ENCODE measurements around the gene IGFN1. TPM values are rescaled to one million over a fixed set of nuclear protein-coding genes. Genes with fewer than 3 reads are reported as not detected.
"Not testable (repeated sequence)": the region's sequence is repeated elsewhere in the genome, so short reads cannot be mapped to it uniquely, and the experiment has no call there.

The IGFN1 gene
- total and polyA plus RNA-seq, 4 donors, result 0.03 to 0.14 (median 0.08) TPM; not detected in 1

DNA sequence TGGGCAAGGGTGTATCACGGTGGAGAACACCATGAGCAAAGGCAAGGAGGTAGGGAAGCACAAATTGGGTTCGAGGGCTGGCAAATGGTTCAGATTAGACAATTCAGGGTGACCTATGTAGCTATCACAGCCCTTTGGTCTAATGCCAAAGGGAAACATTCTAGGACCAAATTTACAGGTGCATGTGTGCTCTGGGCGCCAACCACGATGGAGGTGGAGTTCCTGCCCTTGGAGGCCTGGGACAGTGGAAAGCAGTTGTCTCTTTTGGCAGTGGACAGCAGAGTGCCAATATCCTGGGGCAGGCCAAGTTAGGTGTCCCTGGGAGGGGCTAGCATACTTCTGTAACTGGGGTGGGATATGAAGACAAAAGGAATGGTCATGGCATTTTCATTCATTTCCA, 40.1 kb downstream of the IGFN1 start:
- H3K36me3 ChIP-seq (ENCODE audit: control insufficient read depth in 4 of 4, insufficient read depth in 3 of 4, low read depth in 1 of 4, low read length in 3 of 4), result no peaks in the 10 kb centered on the region
- no peak for DNase-seq (ENCODE audit: low spot score)
- no peak overlapping the region for H3K27ac ChIP-seq (ENCODE audit: low read depth in 1 of 2, low read length in 2 of 2)
- no peaks in the 10 kb centered on the region for H3K9me3 ChIP-seq (ENCODE audit: control insufficient read depth in 4 of 4, low read length in 3 of 4)
- no peak overlapping the region for H3K9ac ChIP-seq (ENCODE audit: low read depth in 1 of 2, low read length in 2 of 2)
- TF ChIP-seq JUND (IDR thresholded peaks at IDR 0.05) (no peak), FOXA2 (IDR thresholded peaks at IDR 0.05) (no peak)
- no peaks in the 10 kb centered on the region for H3K4me1 ChIP-seq (ENCODE audit: control insufficient read depth in 4 of 4, insufficient read depth in 4 of 4, low read length in 3 of 4)
- no peaks in the 10 kb centered on the region for H3K27me3 ChIP-seq (ENCODE audit: control insufficient read depth in 4 of 4, insufficient read depth in 4 of 4, low read length in 3 of 4)
- WGBS, result 81% methylated on average over 4 of the region's 4 CpGs
- H3K4me3 ChIP-seq (ENCODE audit: low read depth in 1 of 3, low read length in 3 of 3), result no peak overlapping the region

DNA sequence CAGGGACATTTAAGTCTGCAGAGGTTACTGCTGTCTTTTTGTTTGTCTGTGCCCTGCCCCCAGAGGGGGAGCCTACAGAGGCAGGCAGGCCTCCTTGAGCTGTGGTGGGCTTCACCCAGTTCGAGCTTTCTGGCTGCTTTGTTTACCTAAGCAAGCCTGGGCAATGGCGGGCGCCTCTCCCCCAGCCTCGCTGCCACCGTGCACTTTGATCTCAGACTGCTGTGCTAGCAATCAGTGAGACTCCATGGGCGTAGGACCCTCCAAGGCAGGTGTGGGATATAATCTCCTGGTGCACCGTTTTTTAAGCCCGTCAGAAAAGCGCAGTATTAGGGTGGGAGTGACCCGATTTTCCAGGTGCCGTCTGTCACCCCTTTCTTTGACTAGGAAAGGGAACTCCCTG, 49.0 kb downstream of the IGFN1 start:
- not testable (repeated sequence) for H3K27ac ChIP-seq (ENCODE audit: low read depth in 1 of 2, low read length in 2 of 2); H3K4me3 ChIP-seq (ENCODE audit: low read depth in 1 of 3, low read length in 3 of 3); DNase-seq (ENCODE audit: low spot score); H3K36me3 ChIP-seq (ENCODE audit: control insufficient read depth in 4 of 4, insufficient read depth in 3 of 4, low read depth in 1 of 4, low read length in 3 of 4); H3K9ac ChIP-seq (ENCODE audit: low read depth in 1 of 2, low read length in 2 of 2); H3K4me1 ChIP-seq (ENCODE audit: control insufficient read depth in 4 of 4, insufficient read depth in 4 of 4, low read length in 3 of 4); H3K9me3 ChIP-seq (ENCODE audit: control insufficient read depth in 4 of 4, low read length in 3 of 4); H3K27me3 ChIP-seq (ENCODE audit: control insufficient read depth in 4 of 4, insufficient read depth in 4 of 4, low read length in 3 of 4)
- 73% methylated on average over 11 of the region's 11 CpGs for WGBS

DNA sequence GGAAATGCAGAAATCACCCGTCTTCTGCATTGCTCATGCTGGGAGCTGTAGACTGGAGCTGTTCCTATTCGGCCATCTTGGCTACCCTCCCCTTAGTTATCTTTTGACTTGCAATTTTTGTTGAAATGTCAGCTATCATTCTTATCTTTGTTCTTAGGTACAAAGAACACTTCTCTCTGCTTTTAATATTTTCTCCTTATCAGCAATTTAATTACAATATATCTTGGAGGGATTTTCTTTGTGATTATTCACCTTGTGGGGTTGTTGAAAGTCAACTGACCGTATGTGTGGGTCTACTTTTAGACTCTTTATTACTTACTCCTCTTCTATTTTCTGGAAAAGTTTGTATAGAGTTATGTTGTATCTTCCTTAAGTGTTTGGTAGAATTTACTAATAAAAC, 49.5 kb downstream of the IGFN1 start:
- no peak for DNase-seq (ENCODE audit: low spot score)
- Histone ChIP-seq H3K9me3 (ENCODE audit: control insufficient read depth in 4 of 4, low read length in 3 of 4) (no peaks in the 10 kb centered on the region), H3K27me3 (ENCODE audit: control insufficient read depth in 4 of 4, insufficient read depth in 4 of 4, low read length in 3 of 4) (peaks cover 0 to 7% (median 2%) of the 10 kb centered on the region in 4 donors), H3K27ac (ENCODE audit: low read depth in 1 of 2, low read length in 2 of 2) (no peak overlapping the region), H3K36me3 (ENCODE audit: control insufficient read depth in 4 of 4, insufficient read depth in 3 of 4, low read depth in 1 of 4, low read length in 3 of 4) (no peaks in the 10 kb centered on the region), H3K4me3 (ENCODE audit: low read depth in 1 of 3, low read length in 3 of 3) (no peak overlapping the region), H3K4me1 (ENCODE audit: control insufficient read depth in 4 of 4, insufficient read depth in 4 of 4, low read length in 3 of 4) (no peaks in the 10 kb centered on the region), H3K9ac (ENCODE audit: low read depth in 1 of 2, low read length in 2 of 2) (no peak overlapping the region)
- TF ChIP-seq EGR1 (IDR thresholded peaks at IDR 0.05; ENCODE audit: low read depth in 2 of 2) (no peak), ZBTB33 (IDR thresholded peaks at IDR 0.05) (no peak), JUND (IDR thresholded peaks at IDR 0.05) (no peak), HNF4A (conservative IDR thresholded peaks at IDR 0.05) (no peak), TAF1 (conservative IDR thresholded peaks at IDR 0.05) (no peak), RAD21 (IDR thresholded peaks at IDR 0.05) (no peak), ATF3 (IDR thresholded peaks at IDR 0.05) (no peak)
- TF ChIP-seq, protein P1, sequence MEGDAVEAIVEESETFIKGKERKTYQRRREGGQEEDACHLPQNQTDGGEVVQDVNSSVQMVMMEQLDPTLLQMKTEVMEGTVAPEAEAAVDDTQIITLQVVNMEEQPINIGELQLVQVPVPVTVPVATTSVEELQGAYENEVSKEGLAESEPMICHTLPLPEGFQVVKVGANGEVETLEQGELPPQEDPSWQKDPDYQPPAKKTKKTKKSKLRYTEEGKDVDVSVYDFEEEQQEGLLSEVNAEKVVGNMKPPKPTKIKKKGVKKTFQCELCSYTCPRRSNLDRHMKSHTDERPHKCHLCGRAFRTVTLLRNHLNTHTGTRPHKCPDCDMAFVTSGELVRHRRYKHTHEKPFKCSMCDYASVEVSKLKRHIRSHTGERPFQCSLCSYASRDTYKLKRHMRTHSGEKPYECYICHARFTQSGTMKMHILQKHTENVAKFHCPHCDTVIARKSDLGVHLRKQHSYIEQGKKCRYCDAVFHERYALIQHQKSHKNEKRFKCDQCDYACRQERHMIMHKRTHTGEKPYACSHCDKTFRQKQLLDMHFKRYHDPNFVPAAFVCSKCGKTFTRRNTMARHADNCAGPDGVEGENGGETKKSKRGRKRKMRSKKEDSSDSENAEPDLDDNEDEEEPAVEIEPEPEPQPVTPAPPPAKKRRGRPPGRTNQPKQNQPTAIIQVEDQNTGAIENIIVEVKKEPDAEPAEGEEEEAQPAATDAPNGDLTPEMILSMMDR (IDR thresholded peaks at IDR 0.05; ENCODE audit: low read depth, low read length, missing input control), result no peak
- TF ChIP-seq, protein P2, sequence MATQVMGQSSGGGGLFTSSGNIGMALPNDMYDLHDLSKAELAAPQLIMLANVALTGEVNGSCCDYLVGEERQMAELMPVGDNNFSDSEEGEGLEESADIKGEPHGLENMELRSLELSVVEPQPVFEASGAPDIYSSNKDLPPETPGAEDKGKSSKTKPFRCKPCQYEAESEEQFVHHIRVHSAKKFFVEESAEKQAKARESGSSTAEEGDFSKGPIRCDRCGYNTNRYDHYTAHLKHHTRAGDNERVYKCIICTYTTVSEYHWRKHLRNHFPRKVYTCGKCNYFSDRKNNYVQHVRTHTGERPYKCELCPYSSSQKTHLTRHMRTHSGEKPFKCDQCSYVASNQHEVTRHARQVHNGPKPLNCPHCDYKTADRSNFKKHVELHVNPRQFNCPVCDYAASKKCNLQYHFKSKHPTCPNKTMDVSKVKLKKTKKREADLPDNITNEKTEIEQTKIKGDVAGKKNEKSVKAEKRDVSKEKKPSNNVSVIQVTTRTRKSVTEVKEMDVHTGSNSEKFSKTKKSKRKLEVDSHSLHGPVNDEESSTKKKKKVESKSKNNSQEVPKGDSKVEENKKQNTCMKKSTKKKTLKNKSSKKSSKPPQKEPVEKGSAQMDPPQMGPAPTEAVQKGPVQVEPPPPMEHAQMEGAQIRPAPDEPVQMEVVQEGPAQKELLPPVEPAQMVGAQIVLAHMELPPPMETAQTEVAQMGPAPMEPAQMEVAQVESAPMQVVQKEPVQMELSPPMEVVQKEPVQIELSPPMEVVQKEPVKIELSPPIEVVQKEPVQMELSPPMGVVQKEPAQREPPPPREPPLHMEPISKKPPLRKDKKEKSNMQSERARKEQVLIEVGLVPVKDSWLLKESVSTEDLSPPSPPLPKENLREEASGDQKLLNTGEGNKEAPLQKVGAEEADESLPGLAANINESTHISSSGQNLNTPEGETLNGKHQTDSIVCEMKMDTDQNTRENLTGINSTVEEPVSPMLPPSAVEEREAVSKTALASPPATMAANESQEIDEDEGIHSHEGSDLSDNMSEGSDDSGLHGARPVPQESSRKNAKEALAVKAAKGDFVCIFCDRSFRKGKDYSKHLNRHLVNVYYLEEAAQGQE (IDR thresholded peaks at IDR 0.05), result no peak
- WGBS, result 89% methylated on average over 3 of the region's 3 CpGs
